SU-DHL-6 (cell line): ENCODE results near the gene PRPF40A.

Experiments
- H2AFZ ChIP-seq: fragments of 200-600 bp; sonication (generic); 2 replicates; pipeline ENCODE4 v1.6.1; 2014; ENCODE audit warnings: low read depth, mild to moderate bottlenecking, moderate library complexity, mixed read lengths, antibody characterized with exemption, low read length; ENCODE audit not compliant: severe bottlenecking
- H3F3A ChIP-seq: fragments of 200-600 bp; shearing (Covaris generic); 2 replicates; pipeline ENCODE4 v1.6.0; 2016; ENCODE audit warnings: antibody characterized with exemption, mild to moderate bottlenecking; ENCODE audit not compliant: insufficient read depth
- H3K27ac ChIP-seq: fragments of 200-600 bp; sonication (generic); 2 replicates; pipeline ENCODE4 v1.5.1; 2016; ENCODE audit warnings: low read depth, mild to moderate bottlenecking, low read length, moderate library complexity, mixed read lengths
- H3K27me3 ChIP-seq: fragments of 200-600 bp; sonication (generic), shearing (Covaris generic); 2 replicates; pipeline ENCODE4 v1.6.0; 2014; ENCODE audit warnings: mild to moderate bottlenecking, low read length
- H3K36me3 ChIP-seq: fragments of 200-600 bp; sonication (generic); 2 replicates; pipeline ENCODE4 v1.6.1; 2014; ENCODE audit warnings: mild to moderate bottlenecking, low read length, mixed read lengths
- H3K4me2 ChIP-seq: fragments of 300-600, 200-600 bp; shearing (Covaris generic), sonication (generic); 2 replicates; pipeline ENCODE4 v1.6.0; 2014; ENCODE audit warnings: low read length, low read depth, mild to moderate bottlenecking; ENCODE audit not compliant: poor library complexity, severe bottlenecking
- H3K4me3 ChIP-seq: fragments of 200-600 bp; sonication (generic); 2 replicates; pipeline ENCODE4 v1.5.1; 2014; ENCODE audit warnings: antibody characterized with exemption, low read length, mild to moderate bottlenecking, mixed read lengths; ENCODE audit not compliant: insufficient read depth, poor library complexity, severe bottlenecking
- H3K79me2 ChIP-seq: fragments of 200-600 bp; sonication (generic); 2 replicates; pipeline ENCODE4 v1.6.1; 2014; ENCODE audit warnings: mild to moderate bottlenecking, low read length, moderate library complexity; ENCODE audit not compliant: insufficient read depth
- H3K9ac ChIP-seq: fragments of 200-600 bp; sonication (generic); 2 replicates; pipeline ENCODE4 v1.7.0; 2014; ENCODE audit warnings: mild to moderate bottlenecking, low read length
- H3K9me2 ChIP-seq: fragments of 200-600 bp; sonication (generic); replicated peaks from 2 replicates; pipeline ENCODE4 v1.6.1; 2014; ENCODE audit warnings: low read length; ENCODE audit not compliant: insufficient read depth
- H3K9me3 ChIP-seq: fragments of 200-600 bp; sonication (generic); 2 replicates; pipeline ENCODE4 v1.6.1; 2014; ENCODE audit warnings: low read length, mixed read lengths; ENCODE audit not compliant: insufficient read depth
- H4K20me1 ChIP-seq: fragments of 200-600 bp; sonication (generic); 2 replicates; pipeline ENCODE4 v1.6.1; 2014; ENCODE audit warnings: low read depth, mild to moderate bottlenecking, antibody characterized with exemption, low read length, moderate library complexity, mixed read lengths
- CTCF ChIP-seq: fragments of 200-600 bp; sonication (generic); IDR thresholded peaks from one replicate; pipeline ENCODE4 v1.5.1; 2017; ENCODE audit warnings: antibody characterized with exemption, mild to moderate bottlenecking, low read length, moderate library complexity; ENCODE audit not compliant: insufficient read depth, poor library complexity, severe bottlenecking
- EZH2phosphoT487 ChIP-seq: fragments of 200-600 bp; sonication (generic), shearing (Covaris generic); conservative IDR thresholded peaks from 2 replicates; pipeline ENCODE4 v1.6.1; 2018; ENCODE audit warnings: mild to moderate bottlenecking, antibody characterized with exemption, low read length, moderate library complexity, mixed read lengths

Gene PRPF40A

GRCh38 chr2:152676461-152676860 lies 40.8 kb downstream of the PRPF40A start:
- H3F3A ChIP-seq = peaks cover 9% of the 10 kb centered on the region; the same call in 1 of the 2 replicates
- H3K9me3 ChIP-seq = no peaks in the 10 kb centered on the region
- no peaks in the 10 kb centered on the region for H3K27me3 ChIP-seq
- TF ChIP-seq EZH2phosphoT487 (no peak), CTCF (no peak)
- peaks cover 6% of the 10 kb centered on the region; the same call in 1 of the 2 replicates for H4K20me1 ChIP-seq
- peaks cover 87% of the 10 kb centered on the region for H3K36me3 ChIP-seq
- no peak overlapping the region for H3K4me2 ChIP-seq
- peaks cover 7% of the 10 kb centered on the region; the same call in 1 of the 2 replicates for H3K79me2 ChIP-seq
- no peak overlapping the region for H3K4me3 ChIP-seq
- H3K9ac ChIP-seq = no peak overlapping the region
- no peak overlapping the region for H2AFZ ChIP-seq
- H3K27ac ChIP-seq = no peak overlapping the region
- H3K9me2 ChIP-seq = no peaks in the 10 kb centered on the region

- no peaks in the 10 kb centered on the region; the same call in 1 of the 2 replicates for H4K20me1 ChIP-seq
- no peaks in the 10 kb centered on the region for H3K9me3 ChIP-seq
- H3K4me3 ChIP-seq = no peak overlapping the region
- H3K27me3 ChIP-seq = no peaks in the 10 kb centered on the region
- H3K4me2 ChIP-seq = no peak overlapping the region
- H3K79me2 ChIP-seq = no peaks in the 10 kb centered on the region
- no peak overlapping the region for H3K9ac ChIP-seq
- H3K27ac ChIP-seq = no peak overlapping the region
- H2AFZ ChIP-seq = no peak overlapping the region
- no peak for TF ChIP-seq EZH2phosphoT487
- TF ChIP-seq CTCF = no peak
- peaks cover 9% of the 10 kb centered on the region; the same call in 1 of the 2 replicates for H3F3A ChIP-seq
- no peaks in the 10 kb centered on the region for H3K9me2 ChIP-seq
- H3K36me3 ChIP-seq = peaks cover 90% of the 10 kb centered on the region
Observed at GRCh38 chr2:152674334-152674733, 42.9 kb downstream of the PRPF40A start.

- no peak for TF ChIP-seq EZH2phosphoT487
- TF ChIP-seq CTCF = no peak
- Histone ChIP-seq H4K20me1 (0 out of 2 replicates have a peak, but pooled peaks cover 3% of the 10 kb centered on the region), H3K9ac (no peak overlapping the region), H3K4me2 (no peak overlapping the region), H3K36me3 (peaks cover 78% of the 10 kb centered on the region), H3K79me2 (no peaks in the 10 kb centered on the region), H3K27ac (no peak overlapping the region), H3K4me3 (no peak overlapping the region), H3K27me3 (no peaks in the 10 kb centered on the region), H3K9me2 (no peaks in the 10 kb centered on the region), H2AFZ (no peak overlapping the region), H3F3A (no peaks in the 10 kb centered on the region), H3K9me3 (no peaks in the 10 kb centered on the region)
Observed at GRCh38 chr2:152664725-152665124, 52.5 kb downstream of the PRPF40A start.
